ENCODE results near the gene FAM118B.

- no peak for TF ChIP-seq POLR2A (IDR thresholded peaks at IDR 0.05)
- TF ChIP-seq CTCF (IDR thresholded peaks at IDR 0.05) = no peak
- TF ChIP-seq EP300 (IDR thresholded peaks at IDR 0.05) = no peak
Measured at GRCh38 chr11:126175393-126175792, 36.2 kb upstream of the FAM118B start.

Measured in stomach (tissue), 4 donors.